Head of caudate nucleus (tissue), 42 donors: ENCODE measurements around the gene FLT4.
"Not testable (repeated sequence)": the region's sequence is repeated elsewhere in the genome, so short reads cannot be mapped to it uniquely, and the experiment has no call there.

Experiments used
- DNase-seq, 42 donors: peaks; one replicate each; pipeline versions ENCODE4 v3.0.0 to v3.0.0-alpha.2; 2020 to 2021; ENCODE audit warnings: mixed read lengths in 7 of 42
- intact Hi-C: fragments of 100-400 bp; cut with DNase I; formaldehyde crosslinking; loops from one replicate; pipeline ENCODE4 v1.15.0; 2022

FLT4 gene

GRCh38 chr5:180649297-180650039 lies at the start of gene FLT4:
Gene FLT4 (minus strand): TSS chr5:180649600. CDS start chr5:180649545, 55 bp downstream.
- intact Hi-C loops: no loop called here
- DNase-seq: peak in 6 of 42 donors; percentile 5 to 25 (median 14)

- DNase-seq: no peak
- intact Hi-C loops: no loop called here
Measured at GRCh38 chr5:180699042-180699441, 49.6 kb upstream of the FLT4 start.

- no peak for DNase-seq
- intact Hi-C loops: no loop called here
Measured at GRCh38 chr5:180696116-180696515, 46.7 kb upstream of the FLT4 start.

GRCh38 chr5:180692429-180692828 lies 43.0 kb upstream of the FLT4 start:
- DNase-seq: no peak
- intact Hi-C loops: no loop called here

- intact Hi-C loops: no loop called here
- no peak for DNase-seq
Measured at GRCh38 chr5:180691046-180691445, 41.6 kb upstream of the FLT4 start.

- intact Hi-C loops: no loop called here
- no peak for DNase-seq
Measured at GRCh38 chr5:180690562-180690961, 41.2 kb upstream of the FLT4 start.

- intact Hi-C loops: no loop called here
- DNase-seq: no peak
Measured at GRCh38 chr5:180689775-180690174, 40.4 kb upstream of the FLT4 start.

- no peak for DNase-seq
- intact Hi-C loops: no loop called here
Measured at GRCh38 chr5:180689071-180689694, 39.8 kb upstream of the FLT4 start.

- peak in 22 of 42 donors; percentile 17 to 74 (median 40) for DNase-seq
- intact Hi-C loops: no loop called here
Measured at GRCh38 chr5:180688330-180689070, 39.1 kb upstream of the FLT4 start.

GRCh38 chr5:180686799-180687198 lies 37.4 kb upstream of the FLT4 start:
- intact Hi-C loops, DNase-seq: not testable (repeated sequence)

GRCh38 chr5:180684623-180685161 lies 35.3 kb upstream of the FLT4 start:
- peak in 1 of 42 donors; percentile 18 for DNase-seq
- intact Hi-C loops: no loop called here

- intact Hi-C loops: no loop called here
- DNase-seq: no peak
Measured at GRCh38 chr5:180683220-180683922, 34.0 kb upstream of the FLT4 start.

- intact Hi-C loops: no loop called here
- no peak for DNase-seq
Measured at GRCh38 chr5:180682560-180682959, 33.2 kb upstream of the FLT4 start.

- not testable (repeated sequence) for DNase-seq
Measured at GRCh38 chr5:180682008-180682407, 32.6 kb upstream of the FLT4 start.

GRCh38 chr5:180678319-180678718 lies 28.9 kb upstream of the FLT4 start:
- intact Hi-C loops, DNase-seq: not testable (repeated sequence)

More at GRCh38 chr5:180682008-180682407, 32.6 kb upstream of the FLT4 start:
- intact Hi-C loops: not testable (repeated sequence)

- no peak for DNase-seq
- intact Hi-C loops: no loop called here
Measured at GRCh38 chr5:180675036-180675635, 25.7 kb upstream of the FLT4 start.

- peak in 14 of 42 donors; percentile 11 to 42 (median 24) for DNase-seq
- intact Hi-C loops: not testable (repeated sequence)
Measured at GRCh38 chr5:180674090-180674475, 24.7 kb upstream of the FLT4 start.

- peak in 1 of 42 donors; percentile 31 for DNase-seq
- intact Hi-C loops: no loop called here
Measured at GRCh38 chr5:180673371-180674089, 24.1 kb upstream of the FLT4 start.
